Neural cell (in vitro differentiated cells): ENCODE measurements around the gene CNR2. TPM values are rescaled to one million over a fixed set of nuclear protein-coding genes. Genes with fewer than 3 reads are reported as not detected.

Experiments used
- H2AFZ ChIP-seq: fragments of 200-600, 300-800 bp; sonication (generic), shearing (Covaris generic); 2 replicates; pipeline ENCODE4 v1.6.0; 2014; ENCODE audit warnings: low read depth, mild to moderate bottlenecking, antibody characterized with exemption, low read length, moderate library complexity
- H3F3A ChIP-seq: fragments of 200-600 bp; shearing (Covaris generic); 2 replicates; pipeline ENCODE4 v1.6.1; 2016; ENCODE audit warnings: mild to moderate bottlenecking, moderate library complexity, mixed read lengths, antibody characterized with exemption, low read length; ENCODE audit not compliant: insufficient read depth, poor library complexity, severe bottlenecking
- H3K27ac ChIP-seq: fragments of 200-600, 300-800 bp; sonication (generic), shearing (Covaris generic); 2 replicates; pipeline ENCODE4 v1.5.1; 2014; ENCODE audit warnings: mild to moderate bottlenecking, low read length, moderate library complexity
- H3K27me3 ChIP-seq: fragments of 300-800, 200-600 bp; sonication (generic), shearing (Covaris generic); 2 replicates; pipeline ENCODE4 v1.6.0; 2014; ENCODE audit warnings: mild to moderate bottlenecking, low read depth, low read length, moderate library complexity; ENCODE audit not compliant: insufficient read depth
- H3K36me3 ChIP-seq: fragments of 300-800, 200-600 bp; sonication (generic), shearing (Covaris generic); 2 replicates; pipeline ENCODE4 v1.5.1; 2014; ENCODE audit warnings: mild to moderate bottlenecking, antibody characterized with exemption, low read length, moderate library complexity; ENCODE audit not compliant: insufficient read depth
- H3K4me2 ChIP-seq: fragments of 300-800, 200-600 bp; sonication (generic), shearing (Covaris generic); 2 replicates; pipeline ENCODE4 v1.6.0; 2014; ENCODE audit warnings: mild to moderate bottlenecking, low read length
- H3K4me3 ChIP-seq: fragments of 300-800, 200-600 bp; sonication (generic), shearing (Covaris generic); 2 replicates; pipeline ENCODE4 v1.5.1; 2014; ENCODE audit warnings: mild to moderate bottlenecking, low read length, moderate library complexity
- H3K79me2 ChIP-seq: fragments of 200-600 bp; shearing (Covaris generic); replicated peaks from 2 replicates; pipeline ENCODE4 v1.6.0; 2014; ENCODE audit warnings: mild to moderate bottlenecking, low read length, moderate library complexity; ENCODE audit not compliant: insufficient read depth
- H3K9ac ChIP-seq: fragments of 300-800, 200-600 bp; sonication (generic), shearing (Covaris generic); 2 replicates; pipeline ENCODE4 v1.6.1; 2016; ENCODE audit warnings: mild to moderate bottlenecking, low read length, mixed read lengths
- H3K9me2 ChIP-seq: fragments of 200-600 bp; shearing (Covaris generic); 2 replicates; pipeline ENCODE4 v1.6.1; 2016; ENCODE audit warnings: mild to moderate bottlenecking, low read length, mixed read lengths; ENCODE audit not compliant: insufficient read depth
- H3K9me3 ChIP-seq: fragments of 200-600, 300-800 bp; sonication (generic), shearing (Covaris generic); 2 replicates; pipeline ENCODE4 v1.6.1; 2016; ENCODE audit warnings: mild to moderate bottlenecking, mixed run types, low read length, moderate library complexity, mixed read lengths
- H4K20me1 ChIP-seq: fragments of 200-600 bp; shearing (Covaris generic); 2 replicates; pipeline ENCODE4 v1.6.1; 2016; ENCODE audit warnings: mild to moderate bottlenecking, mixed run types; ENCODE audit not compliant: insufficient read depth
- CTCF ChIP-seq: fragments of 450-650 bp; IDR thresholded peaks from 2 replicates; pipeline ENCODE4 v1.5.1; 2014; ENCODE audit warnings: antibody characterized with exemption, mild to moderate bottlenecking, moderate library complexity; ENCODE audit not compliant: poor library complexity, severe bottlenecking
- EP300 ChIP-seq: fragments of 450-650 bp; conservative IDR thresholded peaks from 2 replicates; pipeline ENCODE4 v1.6.1; 2014; ENCODE audit warnings: antibody characterized with exemption, mild to moderate bottlenecking, moderate library complexity; ENCODE audit not compliant: poor library complexity, severe bottlenecking
- EZH2 ChIP-seq: fragments of 200-600, 300-800 bp; shearing (Covaris generic), sonication (generic); IDR thresholded peaks from 2 replicates; pipeline ENCODE4 v1.6.1; 2014; ENCODE audit warnings: antibody characterized with exemption, low read length, borderline replicate concordance, mild to moderate bottlenecking; ENCODE audit not compliant: insufficient read depth, poor library complexity, severe bottlenecking
- MXI1 ChIP-seq: fragments of 450-650 bp; conservative IDR thresholded peaks from 2 replicates; pipeline ENCODE4 v1.6.1; 2014; ENCODE audit warnings: antibody characterized with exemption, mild to moderate bottlenecking; ENCODE audit not compliant: poor library complexity, severe bottlenecking
- POLR2AphosphoS5 ChIP-seq: IDR thresholded peaks from 2 replicates; pipeline ENCODE4 v1.6.1; 2012
- RAD21 ChIP-seq: fragments of 450-650 bp; conservative IDR thresholded peaks from 2 replicates; pipeline ENCODE4 v1.6.1; 2014; ENCODE audit warnings: antibody characterized with exemption, mild to moderate bottlenecking, moderate library complexity
- REST ChIP-seq: IDR thresholded peaks from 2 replicates; pipeline ENCODE4 v1.6.1; 2012; ENCODE audit warnings: borderline replicate concordance
- SMC3 ChIP-seq: fragments of 450-650 bp; conservative IDR thresholded peaks from 2 replicates; pipeline ENCODE4 v1.6.1; 2014; ENCODE audit warnings: antibody characterized with exemption, mild to moderate bottlenecking, moderate library complexity; ENCODE audit not compliant: poor library complexity
- TAF1 ChIP-seq: IDR thresholded peaks from 2 replicates; pipeline ENCODE4 v1.6.1; 2012; ENCODE audit warnings: low read depth
- polyA plus RNA-seq: library from polyadenylated mRNA; depleted of rRNA; stranded (reverse); fragments of >200 nt; gene quantifications from 2 replicates; pipeline ENCODE4 v1.2.3, GENCODE V29; 2014

CNR2 gene
- polyA plus RNA-seq, 1 donor from 2014 or later: not detected

- Histone ChIP-seq H3K9me3 (no peaks in the 10 kb centered on the region), H3K36me3 (no peaks in the 10 kb centered on the region), H3K27me3 (peaks cover 7% of the 10 kb centered on the region)
These were observed 3.8 kb downstream of the CNR2 start for GRCh38 chr1:23909412-23909811.

More at GRCh38 chr1:23909412-23909811, 3.8 kb downstream of the CNR2 start:
- Histone ChIP-seq H4K20me1 (no peaks in the 10 kb centered on the region), H2AFZ (no peak overlapping the region), H3K79me2 (no peaks in the 10 kb centered on the region), H3K9ac (no peak overlapping the region), H3F3A (no peaks in the 10 kb centered on the region), H3K4me3 (no peak overlapping the region), H3K27ac (no peak overlapping the region), H3K9me2 (no peaks in the 10 kb centered on the region), H3K4me2 (no peak overlapping the region)
- TF ChIP-seq EZH2: no peak
- no peak for TF ChIP-seq RAD21
- no peak for TF ChIP-seq EP300
- TF ChIP-seq REST: no peak
- TF ChIP-seq SMC3: no peak
- no peak for TF ChIP-seq POLR2AphosphoS5
- TF ChIP-seq CTCF: no peak
- TF ChIP-seq TAF1: no peak
- no peak for TF ChIP-seq MXI1
